Testis (tissue), 2 donors: ENCODE data around the gene IDH3B.

Experiments
- CTCF ChIP-seq, 3 experiments: fragments of 450-650 bp in 2 of 3; fragments of 200-600 bp in 1 of 3; sonication (generic) in 1 of 3; IDR thresholded peaks; one replicate each; pipeline ENCODE4 v1.5.1; 2016 to 2019; ENCODE audit warnings: antibody characterized with exemption in 3 of 3, mild to moderate bottlenecking in 2 of 3, moderate library complexity in 1 of 3
- POLR2A ChIP-seq: fragments of 450-650 bp; IDR thresholded peaks from one replicate; pipeline ENCODE4 v1.6.1; 2017; ENCODE audit warnings: antibody characterized with exemption, mild to moderate bottlenecking, moderate library complexity

GRCh38 chr20:2692036-2692885, 28.2 kb upstream of the IDH3B start, which contains the start of gene EBF4:
- TF ChIP-seq CTCF (IDR thresholded peaks at IDR 0.05) = no peak
- TF ChIP-seq POLR2A = no peak
